Suprapubic skin (tissue), 3 donors: ENCODE data around the gene SHMT2.

Experiments
- POLR2A ChIP-seq, 2 donors: fragments of 450-650 bp; IDR thresholded peaks; one replicate each; pipeline ENCODE4 v1.6.1; 2017; ENCODE audit warnings: antibody characterized with exemption in 2 of 2, mild to moderate bottlenecking in 2 of 2, moderate library complexity in 2 of 2
- TF ChIP-seq, protein P1 (sequence below), 2 donors: fragments of 200-600 bp in 1 of 2; fragments of 450-650 bp in 1 of 2; sonication (generic) in 1 of 2; IDR thresholded peaks; one replicate each; pipeline ENCODE4 v1.5.1; 2016 to 2019; ENCODE audit warnings: antibody characterized with exemption in 2 of 2, mild to moderate bottlenecking in 1 of 2, moderate library complexity in 1 of 2

GRCh38 chr12:57201219-57201618 is 28.3 kb upstream of the SHMT2 start:
- TF ChIP-seq, protein P1, sequence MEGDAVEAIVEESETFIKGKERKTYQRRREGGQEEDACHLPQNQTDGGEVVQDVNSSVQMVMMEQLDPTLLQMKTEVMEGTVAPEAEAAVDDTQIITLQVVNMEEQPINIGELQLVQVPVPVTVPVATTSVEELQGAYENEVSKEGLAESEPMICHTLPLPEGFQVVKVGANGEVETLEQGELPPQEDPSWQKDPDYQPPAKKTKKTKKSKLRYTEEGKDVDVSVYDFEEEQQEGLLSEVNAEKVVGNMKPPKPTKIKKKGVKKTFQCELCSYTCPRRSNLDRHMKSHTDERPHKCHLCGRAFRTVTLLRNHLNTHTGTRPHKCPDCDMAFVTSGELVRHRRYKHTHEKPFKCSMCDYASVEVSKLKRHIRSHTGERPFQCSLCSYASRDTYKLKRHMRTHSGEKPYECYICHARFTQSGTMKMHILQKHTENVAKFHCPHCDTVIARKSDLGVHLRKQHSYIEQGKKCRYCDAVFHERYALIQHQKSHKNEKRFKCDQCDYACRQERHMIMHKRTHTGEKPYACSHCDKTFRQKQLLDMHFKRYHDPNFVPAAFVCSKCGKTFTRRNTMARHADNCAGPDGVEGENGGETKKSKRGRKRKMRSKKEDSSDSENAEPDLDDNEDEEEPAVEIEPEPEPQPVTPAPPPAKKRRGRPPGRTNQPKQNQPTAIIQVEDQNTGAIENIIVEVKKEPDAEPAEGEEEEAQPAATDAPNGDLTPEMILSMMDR (IDR thresholded peaks at IDR 0.05): no peak
- no peak for TF ChIP-seq POLR2A (IDR thresholded peaks at IDR 0.05)
